Activated CD4-positive, CD25-positive, alpha-beta regulatory T cell treated with anti-CD3 and anti-CD28 coated beads, Interleukin-2, amount 50 U/mL, for 72 hours (primary cell): ENCODE data around the gene AOPEP.

Source experiments
- DNase-seq: peaks from one replicate; pipeline ENCODE4 v3.0.0; 2021

AOPEP gene

GRCh38 chr9:94794476-94795167 is 68.1 kb downstream of the AOPEP start:
- no peak for DNase-seq

GRCh38 chr9:94796687-94797086 is 70.2 kb downstream of the AOPEP start:
- DNase-seq = no peak

GRCh38 chr9:94798201-94798600 is 71.7 kb downstream of the AOPEP start:
- DNase-seq = no peak

- DNase-seq = no peak
These were observed 72.2 kb downstream of the AOPEP start for GRCh38 chr9:94798708-94799107.

- DNase-seq = no peak
These were observed 73.2 kb downstream of the AOPEP start for GRCh38 chr9:94799578-94800264.

GRCh38 chr9:94800424-94801117 is 74.1 kb downstream of the AOPEP start:
- no peak for DNase-seq

GRCh38 chr9:94801234-94801633 is 74.7 kb downstream of the AOPEP start:
- no peak for DNase-seq

- no peak for DNase-seq
These were observed 75.2 kb downstream of the AOPEP start for GRCh38 chr9:94801681-94802080.

- DNase-seq = no peak
These were observed 75.8 kb downstream of the AOPEP start for GRCh38 chr9:94802251-94802650.

GRCh38 chr9:94802793-94803192 is 76.3 kb downstream of the AOPEP start:
- no peak for DNase-seq

- no peak for DNase-seq
These were observed 77.8 kb downstream of the AOPEP start for GRCh38 chr9:94804316-94804715.

- no peak for DNase-seq
These were observed 78.6 kb downstream of the AOPEP start for GRCh38 chr9:94805051-94805489.

- DNase-seq = no peak
These were observed 79.1 kb downstream of the AOPEP start for GRCh38 chr9:94805585-94805984.

- DNase-seq = no peak
These were observed 79.9 kb downstream of the AOPEP start for GRCh38 chr9:94806307-94806893.

GRCh38 chr9:94807556-94807955 is 81.1 kb downstream of the AOPEP start:
- no peak for DNase-seq

- DNase-seq = no peak
These were observed 82.6 kb downstream of the AOPEP start for GRCh38 chr9:94808926-94809700.

GRCh38 chr9:94809778-94810177 is 83.3 kb downstream of the AOPEP start:
- no peak for DNase-seq

GRCh38 chr9:94811074-94811473 is 84.6 kb downstream of the AOPEP start:
- DNase-seq = no peak

- DNase-seq = no peak
These were observed 85.8 kb downstream of the AOPEP start for GRCh38 chr9:94812343-94812742.

- no peak for DNase-seq
These were observed 86.9 kb downstream of the AOPEP start for GRCh38 chr9:94813379-94813778.

- DNase-seq = no peak
These were observed 91.0 kb downstream of the AOPEP start for GRCh38 chr9:94817291-94818177.

GRCh38 chr9:94818178-94818541 is 91.7 kb downstream of the AOPEP start:
- DNase-seq = no peak
